ENCODE measurements around the gene CARD18.

- TF ChIP-seq CTCF (IDR thresholded peaks at IDR 0.05): no peak
- TF ChIP-seq ZFX (IDR thresholded peaks at IDR 0.05; ENCODE audit: borderline replicate concordance): no peak
Measured at GRCh38 chr11:105177658-105178057, 38.1 kb upstream of the CARD18 start.

Data from 22Rv1 (cell line).